GM19099 (cell line): Measurements from ENCODE around the gene HNRNPUL1.

Experiments
- POLR2A ChIP-seq: IDR thresholded peaks from 3 replicates; pipeline ENCODE4 v1.6.1; 2011; ENCODE audit warnings: low read depth; ENCODE audit not compliant: insufficient read length; ENCODE audit errors: extremely low read depth

HNRNPUL1 gene

DNA sequence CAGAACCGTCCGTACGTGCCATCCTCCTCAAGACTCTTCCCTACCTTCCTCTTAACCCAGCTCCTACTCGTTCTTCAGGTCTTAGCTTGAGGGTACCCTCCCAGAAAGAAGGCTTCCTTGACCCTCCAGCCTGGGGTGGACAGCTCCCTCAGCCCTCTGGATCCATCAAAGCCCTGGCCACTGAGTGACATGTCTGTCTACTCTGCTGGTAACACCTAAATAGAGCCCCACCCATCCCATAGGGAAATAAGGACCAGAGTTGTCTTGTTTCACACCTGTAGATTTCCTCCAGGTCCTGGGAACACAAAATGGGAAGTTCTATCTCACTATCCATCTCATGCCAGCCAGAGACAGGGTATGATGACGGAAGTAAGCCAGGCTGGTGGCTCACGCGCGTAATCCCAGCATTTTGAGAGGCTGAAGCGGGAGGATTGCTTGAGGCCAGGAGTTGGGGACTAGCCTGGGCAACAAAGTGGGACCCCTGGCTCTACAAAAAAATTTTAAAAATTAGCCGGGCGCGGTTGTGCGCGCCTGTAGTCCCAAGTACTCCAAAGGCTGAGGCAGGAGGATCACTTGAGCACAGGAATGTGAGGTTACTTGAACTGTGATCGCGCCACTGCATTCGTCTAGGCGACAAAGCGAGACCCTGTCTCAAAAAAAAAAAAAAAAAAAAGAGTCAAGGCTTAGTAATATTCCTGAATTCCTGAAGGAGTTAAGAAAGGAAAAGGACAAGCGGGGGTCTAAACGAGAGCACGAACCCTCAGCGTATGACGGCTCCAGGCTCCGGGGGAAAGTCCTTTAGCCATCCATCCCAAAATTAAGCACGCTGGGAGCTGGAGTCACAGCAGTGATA is 45.2 kb downstream of the HNRNPUL1 start:
- no peak for TF ChIP-seq POLR2A

DNA sequence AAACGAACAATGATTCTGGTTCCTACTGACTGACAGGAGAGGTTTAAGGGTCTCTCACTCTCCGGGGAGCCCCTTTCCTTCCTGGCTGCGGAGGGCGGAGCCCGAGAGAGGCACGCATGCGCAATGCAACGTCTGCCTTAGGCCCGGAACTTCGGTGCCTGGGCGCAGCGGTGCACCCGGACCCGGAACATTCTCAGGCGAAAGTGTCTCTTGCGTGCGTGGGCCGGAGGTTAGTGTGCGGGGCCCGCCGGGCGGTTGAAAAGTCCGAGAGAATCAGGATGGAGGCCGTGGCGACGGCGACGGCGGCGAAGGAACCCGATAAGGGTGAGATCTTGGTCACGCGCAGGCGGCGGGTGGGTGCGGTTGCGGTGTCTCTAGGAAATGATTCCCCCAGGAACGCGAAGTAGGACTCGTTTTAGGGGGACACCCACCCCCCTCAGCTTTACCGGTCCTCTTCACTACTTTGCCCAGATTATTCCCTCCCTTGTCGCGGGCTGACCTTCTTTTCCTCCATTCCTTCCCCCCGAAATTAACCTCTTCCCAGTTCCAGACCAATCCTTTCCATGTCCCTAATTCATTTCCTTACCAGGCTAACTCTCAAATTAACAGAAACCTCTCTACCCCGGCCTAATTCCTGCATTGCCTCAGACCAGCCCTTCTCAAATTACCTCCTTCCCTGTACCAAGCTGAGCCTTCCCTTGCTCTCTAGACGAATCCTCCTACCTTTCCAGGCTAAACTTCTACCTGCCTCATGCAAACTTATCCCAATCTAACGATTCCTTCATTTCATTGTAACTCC is 46.1 kb downstream of the HNRNPUL1 start, which contains the start of gene CCDC97:
Gene CCDC97 (plus strand): TSS at position 140 of the 799 bp plus-strand sequence. CDS start 139 bp downstream, at position 279.
- TF ChIP-seq POLR2A, result peak; percentile 92

DNA sequence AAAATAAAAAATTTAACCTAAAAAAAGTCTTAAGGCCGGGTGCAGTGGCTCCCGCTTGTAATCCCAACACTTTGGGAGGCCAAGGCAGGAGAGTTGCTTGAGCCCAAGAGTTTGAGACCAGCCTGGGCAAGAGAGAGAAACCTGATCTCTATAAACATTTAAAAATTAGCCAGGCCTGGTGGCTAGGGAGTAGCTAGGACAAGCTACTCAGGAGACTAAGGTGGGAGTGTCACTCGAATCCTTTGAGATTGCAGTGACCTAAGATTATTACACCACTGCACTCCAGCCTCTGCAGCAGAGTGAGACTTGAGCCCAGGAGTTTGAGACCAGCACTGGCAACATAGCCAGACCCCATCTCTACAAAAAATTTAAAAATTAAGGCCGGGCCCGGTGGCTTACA is 46.9 kb downstream of the HNRNPUL1 start:
- TF ChIP-seq POLR2A, result no peak

DNA sequence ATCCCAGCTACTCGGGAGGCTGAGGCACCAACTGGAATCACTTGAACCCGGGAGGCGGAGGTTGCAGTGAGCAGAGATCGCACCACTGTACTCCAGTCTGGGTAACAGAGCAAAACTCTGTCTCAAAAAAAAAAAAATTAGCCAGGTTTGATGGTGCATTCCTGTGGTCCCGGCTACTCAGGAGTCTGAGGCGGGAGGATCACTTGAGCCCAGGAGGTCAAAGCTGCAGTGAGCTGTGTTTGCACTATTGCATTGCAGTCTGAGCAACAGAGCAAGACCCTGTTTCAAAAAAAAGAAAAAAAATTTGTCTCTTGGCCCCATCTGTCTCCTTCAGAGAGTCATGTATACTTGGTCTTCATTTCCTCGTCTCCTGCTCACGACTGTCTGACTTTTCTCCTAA is 47.4 kb downstream of the HNRNPUL1 start:
- TF ChIP-seq POLR2A, result no peak

DNA sequence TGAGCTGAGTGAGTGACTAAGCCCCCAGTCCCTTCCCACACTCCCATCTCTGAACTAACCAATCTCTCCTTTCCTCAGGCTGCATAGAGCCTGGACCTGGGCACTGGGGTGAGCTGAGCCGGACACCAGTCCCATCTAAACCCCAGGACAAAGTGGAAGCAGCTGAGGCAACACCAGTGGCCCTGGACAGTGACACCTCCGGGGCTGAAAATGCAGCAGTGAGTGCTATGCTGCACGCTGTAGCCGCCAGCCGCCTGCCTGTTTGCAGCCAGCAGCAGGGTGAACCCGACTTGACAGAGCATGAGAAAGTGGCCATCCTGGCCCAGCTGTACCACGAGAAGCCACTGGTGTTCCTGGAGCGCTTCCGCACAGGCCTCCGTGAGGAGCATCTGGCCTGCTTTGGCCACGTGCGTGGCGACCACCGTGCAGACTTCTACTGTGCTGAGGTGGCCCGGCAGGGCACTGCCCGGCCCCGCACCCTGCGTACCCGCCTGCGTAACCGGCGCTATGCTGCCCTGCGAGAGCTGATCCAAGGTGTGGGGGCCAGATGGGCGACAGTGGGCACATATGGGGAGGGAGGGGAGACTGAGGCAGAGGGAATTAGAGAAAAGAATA is 52.2 kb downstream of the HNRNPUL1 start:
- TF ChIP-seq POLR2A, result no peak

DNA sequence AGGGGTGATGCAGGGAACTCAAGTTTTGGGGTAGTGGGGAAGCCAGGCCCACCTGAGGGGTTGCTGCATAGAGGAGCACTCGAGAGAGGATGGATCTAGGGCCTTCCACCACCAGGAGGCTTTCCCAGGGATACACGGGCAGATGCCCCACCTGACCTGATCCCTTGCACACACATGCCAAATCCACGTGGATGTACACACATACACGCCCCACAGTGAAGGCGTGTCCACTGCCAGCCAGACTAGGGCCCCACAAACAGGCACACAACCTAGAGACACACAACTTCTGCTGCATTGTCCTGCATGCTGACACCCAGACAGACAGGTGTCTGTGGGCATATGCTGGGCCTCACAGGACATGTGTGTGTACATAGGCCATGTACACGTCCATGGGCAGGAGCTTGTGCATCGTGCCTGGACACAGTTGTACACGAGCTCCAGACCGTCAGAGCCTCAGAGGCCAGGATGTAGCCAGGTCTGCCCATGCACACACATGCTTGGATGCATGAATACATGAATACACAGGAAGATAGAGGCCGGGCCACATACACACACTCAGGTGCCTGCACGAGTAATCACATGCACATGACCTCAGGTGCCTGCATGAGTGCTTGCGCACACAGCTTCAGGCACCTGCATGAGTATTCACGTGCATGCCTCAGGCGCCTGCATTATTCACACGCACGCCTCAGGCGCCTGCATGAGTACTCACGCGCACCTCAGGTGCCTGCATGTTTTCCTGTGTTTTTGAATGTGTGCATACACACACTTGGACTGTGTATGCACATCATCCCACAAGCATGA is 54.7 kb downstream of the HNRNPUL1 start:
- no peak for TF ChIP-seq POLR2A

DNA sequence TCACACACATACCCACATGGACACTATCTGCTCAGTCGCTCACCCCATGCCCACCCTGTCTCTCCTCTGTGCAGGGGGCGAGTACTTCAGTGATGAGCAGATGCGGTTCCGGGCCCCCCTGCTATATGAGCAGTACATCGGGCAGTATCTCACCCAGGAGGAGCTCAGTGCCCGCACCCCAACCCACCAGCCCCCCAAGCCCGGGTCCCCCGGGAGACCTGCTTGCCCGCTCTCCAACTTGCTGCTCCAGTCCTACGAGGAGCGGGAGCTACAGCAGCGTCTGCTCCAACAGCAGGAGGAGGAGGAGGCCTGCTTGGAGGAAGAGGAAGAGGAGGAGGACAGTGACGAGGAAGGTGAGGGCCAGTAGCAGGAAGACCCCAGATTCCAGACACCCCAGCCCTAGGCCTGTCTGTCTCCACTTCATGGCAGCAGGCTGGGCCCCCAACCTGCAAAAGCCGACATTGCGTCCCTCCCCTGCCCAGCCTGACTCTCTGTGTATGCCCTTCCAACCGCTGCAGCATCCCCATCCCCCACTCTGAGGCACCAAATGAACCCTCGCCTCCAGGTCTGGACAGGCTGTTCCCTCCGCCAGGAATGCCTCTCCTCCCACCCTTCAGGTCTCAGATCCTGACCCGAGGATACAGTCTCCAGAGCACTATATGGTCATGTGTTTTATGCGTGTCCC is 55.5 kb downstream of the HNRNPUL1 start:
- no peak for TF ChIP-seq POLR2A

DNA sequence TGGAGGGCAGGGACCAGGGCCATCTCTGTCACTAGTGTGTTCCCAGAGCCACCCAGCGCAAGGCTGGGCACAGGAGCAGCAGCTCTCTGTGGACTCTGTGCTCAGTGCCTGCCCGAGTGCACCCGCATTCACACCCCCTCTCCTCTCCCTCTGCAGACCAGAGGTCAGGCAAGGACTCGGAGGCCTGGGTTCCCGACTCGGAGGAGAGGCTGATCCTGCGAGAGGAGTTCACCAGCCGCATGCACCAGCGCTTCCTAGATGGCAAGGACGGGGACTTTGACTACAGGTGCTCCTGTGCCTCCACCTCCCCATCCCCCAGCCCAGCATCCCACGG is 56.0 kb downstream of the HNRNPUL1 start:
- TF ChIP-seq POLR2A, result no peak

DNA sequence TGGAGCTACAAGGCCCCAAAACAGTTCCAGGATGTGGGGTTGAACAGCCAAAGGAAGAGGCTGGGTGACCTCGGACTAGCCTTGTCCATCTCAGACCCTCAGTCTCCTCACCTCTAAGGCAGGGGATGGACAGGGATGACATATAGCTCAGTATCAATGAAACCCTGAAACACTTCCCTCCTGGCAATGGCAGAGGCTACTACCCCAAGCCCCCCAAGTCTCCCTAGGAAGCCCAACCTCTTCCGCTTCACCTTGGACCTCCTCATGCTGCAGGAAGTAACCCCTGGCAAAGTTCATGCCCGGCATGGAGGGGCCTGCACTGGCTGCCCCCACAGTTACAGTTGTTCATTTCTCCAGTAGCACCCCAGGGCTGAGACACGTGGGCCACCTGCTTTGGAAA is 56.4 kb downstream of the HNRNPUL1 start:
- TF ChIP-seq POLR2A, result no peak

DNA sequence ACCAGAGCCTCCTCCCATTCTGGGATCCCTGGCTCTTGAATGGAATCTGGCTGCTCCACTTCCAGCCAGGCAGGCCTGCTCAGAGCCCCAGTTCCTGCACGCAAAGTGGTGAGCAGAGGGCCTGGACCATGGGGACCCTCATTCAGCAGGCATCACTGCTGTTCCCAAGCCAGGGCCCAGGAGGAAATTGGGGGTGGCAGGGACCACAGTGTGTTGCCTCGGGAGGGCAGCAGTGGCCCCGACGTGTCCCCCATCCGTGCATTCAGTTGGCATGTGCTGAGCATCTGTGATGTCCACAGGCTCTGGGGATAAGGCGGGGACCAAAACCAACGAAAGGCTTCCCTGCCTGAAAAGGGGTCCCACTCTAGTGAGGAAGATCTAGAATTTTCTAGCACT is 57.0 kb downstream of the HNRNPUL1 start:
- TF ChIP-seq POLR2A, result no peak

DNA sequence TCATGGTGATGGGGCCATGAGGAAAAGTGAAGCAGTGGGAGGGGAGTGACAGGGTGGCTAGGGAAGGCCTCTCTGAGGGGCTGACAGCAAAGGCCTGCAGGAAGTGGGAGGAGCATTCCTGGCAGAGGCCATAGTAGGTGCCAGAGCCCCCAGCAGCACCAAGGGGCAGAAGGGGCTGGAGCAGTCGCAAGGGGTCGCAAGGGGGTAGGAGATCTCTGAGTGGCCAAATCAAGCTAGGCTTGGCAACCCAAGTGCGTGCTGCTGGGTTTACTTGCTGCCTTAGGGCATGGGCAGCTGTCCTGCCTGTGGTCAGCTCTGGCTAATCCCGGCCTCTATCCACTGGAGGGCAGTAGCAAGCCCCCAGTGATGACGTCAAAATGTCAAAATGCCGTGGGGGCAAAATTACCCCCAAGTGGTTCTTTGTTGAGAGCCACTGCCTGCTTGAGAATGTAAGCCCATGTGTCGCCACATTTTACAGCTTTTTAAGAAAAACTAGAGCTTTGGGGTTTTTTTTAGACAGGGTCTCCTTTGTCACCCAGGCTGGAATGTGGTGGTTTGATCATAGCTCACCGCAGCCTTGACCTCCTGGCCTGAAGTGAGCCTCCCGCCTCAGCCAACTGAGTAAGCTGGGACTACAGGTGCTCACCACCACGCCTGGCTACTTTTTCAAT is 57.6 kb downstream of the HNRNPUL1 start:
- TF ChIP-seq POLR2A, result no peak

DNA sequence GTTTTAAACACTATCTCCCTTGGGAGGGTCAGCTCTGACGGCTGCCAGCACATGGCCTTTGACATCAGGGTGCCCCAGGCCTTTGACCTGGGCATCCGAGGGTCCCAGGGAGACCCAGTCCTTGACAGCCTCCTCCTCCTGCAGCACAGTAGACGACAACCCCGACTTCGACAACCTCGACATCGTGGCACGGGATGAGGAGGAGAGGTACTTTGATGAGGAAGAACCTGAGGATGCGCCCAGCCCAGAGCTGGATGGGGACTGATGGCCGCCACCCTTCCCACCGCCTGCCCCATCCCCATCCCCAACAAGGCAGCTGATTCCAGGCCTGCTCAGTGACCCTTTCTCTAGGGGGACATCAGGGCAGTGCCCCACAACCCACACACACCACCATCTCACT is 58.3 kb downstream of the HNRNPUL1 start:
- TF ChIP-seq POLR2A, result no peak

DNA sequence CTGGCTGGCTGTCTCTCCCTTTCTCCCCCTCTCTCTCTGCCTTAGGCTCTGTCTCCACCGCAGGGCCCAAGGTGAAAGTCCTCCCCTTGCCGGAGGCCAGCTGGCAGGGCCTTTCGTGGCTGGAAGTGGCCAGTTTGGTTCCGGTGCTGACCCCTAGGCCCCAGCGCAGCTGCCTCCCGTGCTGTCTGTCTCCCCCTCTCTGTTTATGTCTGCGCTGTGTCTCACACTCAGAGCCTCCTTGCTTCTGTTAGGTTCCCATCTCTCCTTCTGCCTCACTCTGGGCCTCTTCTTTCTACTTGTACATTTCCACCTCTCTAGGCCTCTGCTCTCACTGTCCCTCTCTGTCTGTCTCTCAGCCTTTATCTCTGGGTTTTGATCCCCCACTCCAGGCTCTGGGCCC is 58.9 kb downstream of the HNRNPUL1 start:
- peak; percentile 6 for TF ChIP-seq POLR2A
